PC-9 (cell line): ENCODE measurements around the gene ANXA3. TPM values are rescaled to one million over a fixed set of nuclear protein-coding genes. Genes with fewer than 3 reads are reported as not detected.

ENCODE experiments used
- BruUV-seq: library from RNA; stranded (reverse); fragments of 400-500 nt; replicated peaks from 2 replicates; lab custom pipeline; 2021; lab: Mats Ljungman, UMichigan
- CTCF ChIA-PET: fragments of 300-600 bp; sonication (Branson Sonifier 250); formaldehyde crosslinking; loops from one replicate; lab custom pipeline; 2022; ENCODE audit warnings: antibody characterized with exemption; lab: Charles Lee
- POLR2A ChIA-PET: fragments of 300-600 bp; sonication (Branson Sonifier 250); formaldehyde crosslinking; loops from one replicate; lab custom pipeline; 2022; ENCODE audit warnings: antibody characterized with exemption; ENCODE audit not compliant: unreplicated experiment; lab: Charles Lee
- DNase-seq, 2 experiments: peaks; one replicate each; pipeline versions ENCODE4 v3.0.0 to v3.0.0-alpha.2; 2015 to 2022; ENCODE audit warnings: mixed read lengths in 1 of 2
- H2AFZ ChIP-seq: fragments of 200-600 bp; sonication (generic); 2 replicates; pipeline ENCODE4 v1.8.1; 2017; ENCODE audit warnings: antibody characterized with exemption
- H3F3A ChIP-seq: fragments of 200-600 bp; sonication (generic); 2 replicates; pipeline ENCODE4 v1.8.1; 2017; ENCODE audit warnings: antibody characterized with exemption, mild to moderate bottlenecking, low read depth; ENCODE audit not compliant: insufficient read depth
- H3K27ac ChIP-seq: fragments of 200-600 bp; sonication (generic); 2 replicates; pipeline ENCODE4 v1.6.1; 2016; ENCODE audit warnings: mixed run types
- H3K27me3 ChIP-seq: fragments of 200-600 bp; sonication (generic); 2 replicates; pipeline ENCODE4 v1.6.1; 2016; ENCODE audit warnings: low read depth, mixed run types; ENCODE audit not compliant: insufficient read depth
- H3K36me3 ChIP-seq: fragments of 200-600 bp; sonication (generic); 2 replicates; pipeline ENCODE4 v1.6.1; 2016; ENCODE audit warnings: low read depth, mixed run types
- H3K4me1 ChIP-seq: fragments of 200-600 bp; sonication (generic); replicated peaks from 2 replicates; pipeline ENCODE4 v1.6.1; 2016; ENCODE audit warnings: mixed run types; ENCODE audit not compliant: insufficient read depth
- H3K4me2 ChIP-seq: fragments of 200-600 bp; sonication (generic); 2 replicates; pipeline ENCODE4 v1.6.1; 2017; ENCODE audit warnings: mixed run types
- H3K4me3 ChIP-seq: fragments of 200-600 bp; sonication (generic); 2 replicates; pipeline ENCODE4 v1.6.1; 2016; ENCODE audit warnings: mixed run types
- H3K79me2 ChIP-seq: fragments of 200-600 bp; sonication (generic); 2 replicates; pipeline ENCODE4 v1.6.1; 2017; ENCODE audit warnings: low read depth, mixed run types
- H3K9me2 ChIP-seq: fragments of 200-600 bp; sonication (generic); 2 replicates; pipeline ENCODE4 v1.8.1; 2017; ENCODE audit warnings: mild to moderate bottlenecking; ENCODE audit not compliant: insufficient read depth
- H3K9me3 ChIP-seq: fragments of 200-600 bp; sonication (generic); 2 replicates; pipeline ENCODE4 v1.8.1; 2016; ENCODE audit warnings: low read depth; ENCODE audit not compliant: insufficient read depth
- H4K20me1 ChIP-seq: fragments of 200-600 bp; sonication (generic); 2 replicates; pipeline ENCODE4 v1.8.1; 2017; ENCODE audit not compliant: insufficient read depth
- CTCF ChIP-seq: fragments of 200-600 bp; sonication (generic); conservative IDR thresholded peaks from 2 replicates; pipeline ENCODE4 v1.6.1; 2017; ENCODE audit warnings: mixed run types, antibody characterized with exemption, mild to moderate bottlenecking, moderate library complexity
- EZH2 ChIP-seq: fragments of 200-600 bp; sonication (generic); IDR thresholded peaks from 2 replicates; pipeline ENCODE4 v1.8.0; 2017; ENCODE audit warnings: antibody characterized with exemption, low read depth
- intact Hi-C: fragments of 100-400 bp; cut with micrococcal nuclease; formaldehyde crosslinking; loops from one replicate; pipeline ENCODE4 v1.10.0; 2022; ENCODE audit not compliant: unreplicated experiment
- total RNA-seq: library from RNA; stranded (reverse); gene quantifications from 2 replicates; pipeline ENCODE4 v1.2.3, GENCODE V29; 2021

The ANXA3 gene
- total RNA-seq, 1 experiment from 2014 or later = 140 TPM

GRCh38 chr4:78634011-78634664 lies 82.6 kb downstream of the ANXA3 start:
- CTCF ChIA-PET = no interaction called here
- no peaks in the 10 kb centered on the region for H4K20me1 ChIP-seq
- no peaks in the 10 kb centered on the region for H3K36me3 ChIP-seq
- no peak for DNase-seq
- H3K9me3 ChIP-seq = no peaks in the 10 kb centered on the region
- no peak overlapping the region for H2AFZ ChIP-seq
- H3K27ac ChIP-seq = no peak overlapping the region
- no peaks in the 10 kb centered on the region for H3K79me2 ChIP-seq
- no TSS peak for BruUV-seq
- intact Hi-C loops = no loop called here
- TF ChIP-seq CTCF (no peak), EZH2 (no peak)
- no peak overlapping the region for H3K4me3 ChIP-seq
- H3K4me1 ChIP-seq = peaks cover 11% of the 10 kb centered on the region; the same call in 1 of the 2 replicates
- no peak overlapping the region for H3K4me2 ChIP-seq
- H3K9me2 ChIP-seq = no peaks in the 10 kb centered on the region
- H3F3A ChIP-seq = no peaks in the 10 kb centered on the region; the same call in 1 of the 2 replicates
- no peaks in the 10 kb centered on the region for H3K27me3 ChIP-seq
- POLR2A ChIA-PET = no interaction called here

- intact Hi-C loops = no loop called here
- Histone ChIP-seq H2AFZ (no peak overlapping the region), H3K36me3 (no peaks in the 10 kb centered on the region), H3F3A (no peaks in the 10 kb centered on the region), H4K20me1 (no peaks in the 10 kb centered on the region), H3K4me2 (no peak overlapping the region), H3K4me1 (peaks cover 11% of the 10 kb centered on the region), H3K79me2 (no peaks in the 10 kb centered on the region), H3K9me3 (no peaks in the 10 kb centered on the region), H3K4me3 (no peak overlapping the region), H3K27ac (no peak overlapping the region), H3K27me3 (no peaks in the 10 kb centered on the region), H3K9me2 (no peaks in the 10 kb centered on the region)
- no TSS peak for BruUV-seq
- DNase-seq = no peak
- no peak for TF ChIP-seq EZH2
- TF ChIP-seq CTCF = no peak
- ChIA-PET CTCF (no interaction called here), POLR2A (interaction anchor here (0.7 kb wide), 1 partner anchor 267 kb away, joined by 11 read pairs; no protein-coding TSS in a partner anchor)
Measured at GRCh38 chr4:78638337-78639172, 87.0 kb downstream of the ANXA3 start.

GRCh38 chr4:78640714-78641113 lies 89.1 kb downstream of the ANXA3 start:
- H3K9me2 ChIP-seq = no peaks in the 10 kb centered on the region
- no peak for DNase-seq
- H3K79me2 ChIP-seq = no peaks in the 10 kb centered on the region
- H3K4me3 ChIP-seq = no peak overlapping the region
- peaks cover 33% of the 10 kb centered on the region for H3K4me1 ChIP-seq
- TF ChIP-seq EZH2 = no peak
- TF ChIP-seq CTCF = no peak
- ChIA-PET CTCF (no interaction called here), POLR2A (no interaction called here)
- no peaks in the 10 kb centered on the region for H3K27me3 ChIP-seq
- no peak overlapping the region for H2AFZ ChIP-seq
- H3K27ac ChIP-seq = no peak overlapping the region
- no peak overlapping the region for H3K4me2 ChIP-seq
- no peaks in the 10 kb centered on the region for H3K36me3 ChIP-seq
- intact Hi-C loops = no loop called here
- peaks cover 16% of the 10 kb centered on the region for H3F3A ChIP-seq
- no peaks in the 10 kb centered on the region for H3K9me3 ChIP-seq
- BruUV-seq = no TSS peak
- H4K20me1 ChIP-seq = no peaks in the 10 kb centered on the region
